GM12801 (cell line): ENCODE measurements around the gene PLXDC2.

Experiments used
- TF ChIP-seq, protein P1 (sequence below): IDR thresholded peaks from one replicate; pipeline ENCODE4 v1.5.1; 2011; ENCODE audit warnings: control low read depth; ENCODE audit not compliant: insufficient read length; ENCODE audit errors: extremely low read depth

The PLXDC2 gene

GRCh38 chr10:19828278-19829049 is 12.2 kb downstream of the PLXDC2 start:
- TF ChIP-seq, protein P1, sequence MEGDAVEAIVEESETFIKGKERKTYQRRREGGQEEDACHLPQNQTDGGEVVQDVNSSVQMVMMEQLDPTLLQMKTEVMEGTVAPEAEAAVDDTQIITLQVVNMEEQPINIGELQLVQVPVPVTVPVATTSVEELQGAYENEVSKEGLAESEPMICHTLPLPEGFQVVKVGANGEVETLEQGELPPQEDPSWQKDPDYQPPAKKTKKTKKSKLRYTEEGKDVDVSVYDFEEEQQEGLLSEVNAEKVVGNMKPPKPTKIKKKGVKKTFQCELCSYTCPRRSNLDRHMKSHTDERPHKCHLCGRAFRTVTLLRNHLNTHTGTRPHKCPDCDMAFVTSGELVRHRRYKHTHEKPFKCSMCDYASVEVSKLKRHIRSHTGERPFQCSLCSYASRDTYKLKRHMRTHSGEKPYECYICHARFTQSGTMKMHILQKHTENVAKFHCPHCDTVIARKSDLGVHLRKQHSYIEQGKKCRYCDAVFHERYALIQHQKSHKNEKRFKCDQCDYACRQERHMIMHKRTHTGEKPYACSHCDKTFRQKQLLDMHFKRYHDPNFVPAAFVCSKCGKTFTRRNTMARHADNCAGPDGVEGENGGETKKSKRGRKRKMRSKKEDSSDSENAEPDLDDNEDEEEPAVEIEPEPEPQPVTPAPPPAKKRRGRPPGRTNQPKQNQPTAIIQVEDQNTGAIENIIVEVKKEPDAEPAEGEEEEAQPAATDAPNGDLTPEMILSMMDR: no peak

DNA sequence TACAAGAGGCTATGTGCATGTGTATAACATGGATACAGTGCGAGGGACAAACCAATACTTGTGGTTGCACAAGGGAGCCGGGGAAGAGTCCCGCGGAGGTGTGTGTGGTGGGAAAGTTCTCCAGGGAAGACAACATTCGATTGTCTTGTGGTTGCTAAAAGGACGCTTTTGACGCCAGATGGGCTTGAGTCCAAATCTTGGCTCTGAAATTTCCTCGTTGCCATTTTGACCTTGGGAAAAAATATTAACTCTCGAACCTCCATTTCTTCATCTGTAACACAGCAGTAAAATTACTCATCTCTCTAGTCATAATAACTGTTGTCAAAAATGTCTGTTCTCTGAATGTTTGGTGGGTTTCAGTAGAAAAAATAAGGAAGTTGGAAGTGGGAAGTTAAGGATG is 16.5 kb downstream of the PLXDC2 start:
- TF ChIP-seq, protein P1: no peak

DNA sequence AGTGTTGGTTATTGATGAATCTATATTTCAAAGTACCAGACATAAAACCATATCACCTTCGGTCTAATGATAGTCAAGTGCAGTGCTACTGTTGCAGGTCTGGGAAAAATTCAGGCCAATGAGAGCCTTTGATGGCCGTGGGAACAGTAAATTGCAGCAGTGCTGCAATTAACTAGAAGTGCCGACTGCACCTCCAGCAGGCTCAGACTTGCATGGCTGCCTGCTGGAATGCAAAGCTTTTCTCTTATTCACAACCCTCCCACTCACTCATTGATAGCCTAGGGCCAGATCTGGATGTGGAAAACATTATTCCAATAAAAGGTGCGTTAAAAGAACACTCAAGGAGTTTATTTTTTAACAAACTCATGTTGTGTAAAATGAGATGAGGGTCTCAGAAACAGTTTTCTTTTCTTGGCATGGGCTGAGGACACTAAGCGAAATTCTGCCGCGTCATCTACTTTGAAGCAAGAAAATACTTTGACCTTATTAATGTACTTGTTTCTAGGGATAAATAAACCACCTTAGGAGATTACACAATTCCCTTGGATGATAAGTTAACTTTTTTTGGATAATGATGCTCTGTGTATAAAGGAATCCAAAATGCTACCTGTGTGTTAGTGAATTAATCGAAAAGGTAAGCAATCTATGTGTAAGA is 17.1 kb downstream of the PLXDC2 start:
- TF ChIP-seq, protein P1: no peak

DNA sequence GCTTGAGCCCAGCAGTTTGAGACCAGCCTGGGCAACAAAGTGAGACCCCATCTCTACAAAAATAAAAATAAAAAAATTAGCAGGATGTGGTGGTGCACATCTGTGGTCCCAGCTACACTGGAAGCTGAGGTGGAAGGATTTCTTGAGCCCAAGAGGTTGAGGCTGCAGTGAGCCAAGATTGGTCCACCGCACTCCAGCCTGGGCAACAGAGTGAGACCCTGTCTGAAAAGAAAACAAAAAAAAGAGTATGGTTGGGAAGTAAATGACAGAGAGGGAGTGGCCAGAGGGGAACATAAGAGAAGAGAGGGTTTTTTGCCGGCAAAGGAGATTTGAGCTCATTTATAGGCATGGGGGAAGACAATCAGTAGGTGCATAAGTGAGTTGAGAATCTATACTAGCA is 19.7 kb downstream of the PLXDC2 start:
- TF ChIP-seq, protein P1: no peak

- TF ChIP-seq, protein P1: no peak
Measured at GRCh38 chr10:19839090-19839489, 22.9 kb downstream of the PLXDC2 start.

- TF ChIP-seq, protein P1: no peak
Measured at GRCh38 chr10:19839552-19839951, 23.3 kb downstream of the PLXDC2 start.

- TF ChIP-seq, protein P1: no peak
Measured at GRCh38 chr10:19840776-19841175, 24.5 kb downstream of the PLXDC2 start.
